Stimulated activated CD4-positive, alpha-beta T cell treated with anti-CD3 and anti-CD28 coated beads, TNF-alpha, amount 100 ng/mL, for 4 hours (primary cell): ENCODE results near the gene EDC3.
"Not testable (repeated sequence)": the region's sequence is repeated elsewhere in the genome, so short reads cannot be mapped to it uniquely, and the experiment has no call there.

Experiments used
- DNase-seq, 3 experiments: peaks; one replicate each; pipeline ENCODE4 v3.0.0-alpha.2; 2020; ENCODE audit warnings: low read depth in 3 of 3

The EDC3 gene

GRCh38 chr15:74710319-74711094 lies 14.7 kb upstream of the EDC3 start:
- no peak for DNase-seq

- DNase-seq: no peak
These were observed 14.1 kb upstream of the EDC3 start for GRCh38 chr15:74709892-74710291.

GRCh38 chr15:74709011-74709410 lies 13.2 kb upstream of the EDC3 start:
- no peak for DNase-seq

GRCh38 chr15:74696808-74697207 lies 984 bp upstream of the EDC3 start:
- no peak for DNase-seq

GRCh38 chr15:74696398-74696729 lies 540 bp upstream of the EDC3 start:
- no peak for DNase-seq

GRCh38 chr15:74692327-74692726 lies 3.5 kb downstream of the EDC3 start:
- no peak for DNase-seq

- DNase-seq: no peak
These were observed 12.1 kb downstream of the EDC3 start for GRCh38 chr15:74683758-74684157.

- DNase-seq: no peak
These were observed 12.9 kb downstream of the EDC3 start for GRCh38 chr15:74682954-74683353.

- no peak for DNase-seq
These were observed 15.4 kb downstream of the EDC3 start for GRCh38 chr15:74680456-74680855.

GRCh38 chr15:74676801-74677200 lies 19.0 kb downstream of the EDC3 start:
- no peak for DNase-seq

- DNase-seq: no peak
These were observed 21.7 kb downstream of the EDC3 start for GRCh38 chr15:74674161-74674560.

GRCh38 chr15:74669627-74670026 lies 26.2 kb downstream of the EDC3 start:
- DNase-seq: no peak

GRCh38 chr15:74667975-74668374 lies 27.8 kb downstream of the EDC3 start:
- DNase-seq: no peak

- DNase-seq: no peak
These were observed 31.2 kb downstream of the EDC3 start for GRCh38 chr15:74664670-74665069.

GRCh38 chr15:74664028-74664616 lies 31.7 kb downstream of the EDC3 start:
- no peak for DNase-seq

GRCh38 chr15:74663303-74664027 lies 32.4 kb downstream of the EDC3 start:
- no peak for DNase-seq

- DNase-seq: no peak
These were observed 33.6 kb downstream of the EDC3 start for GRCh38 chr15:74662064-74662860.

- not testable (repeated sequence) for DNase-seq
These were observed 34.5 kb downstream of the EDC3 start for GRCh38 chr15:74661280-74661679.

GRCh38 chr15:74657846-74658245 lies 38.0 kb downstream of the EDC3 start:
- DNase-seq: no peak

- no peak for DNase-seq
These were observed 38.8 kb downstream of the EDC3 start for GRCh38 chr15:74656935-74657535.

- no peak for DNase-seq
These were observed 40.4 kb downstream of the EDC3 start for GRCh38 chr15:74655424-74655823.
